Stimulated activated CD4-positive, alpha-beta T cell treated with anti-CD3 and anti-CD28 coated beads, TNF-alpha, amount 100 ng/mL, for 48 hours (primary cell): Measurements from ENCODE around the gene B3GALT5.
"Not testable (repeated sequence)": the region's sequence is repeated elsewhere in the genome, so short reads cannot be mapped to it uniquely, and the experiment has no call there.

Source experiments
- DNase-seq, 3 donors: peaks; one replicate each; pipeline ENCODE4 v3.0.0-alpha.2; 2020; ENCODE audit warnings: low read depth in 3 of 3

B3GALT5 gene, protein sequence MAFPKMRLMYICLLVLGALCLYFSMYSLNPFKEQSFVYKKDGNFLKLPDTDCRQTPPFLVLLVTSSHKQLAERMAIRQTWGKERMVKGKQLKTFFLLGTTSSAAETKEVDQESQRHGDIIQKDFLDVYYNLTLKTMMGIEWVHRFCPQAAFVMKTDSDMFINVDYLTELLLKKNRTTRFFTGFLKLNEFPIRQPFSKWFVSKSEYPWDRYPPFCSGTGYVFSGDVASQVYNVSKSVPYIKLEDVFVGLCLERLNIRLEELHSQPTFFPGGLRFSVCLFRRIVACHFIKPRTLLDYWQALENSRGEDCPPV

DNA sequence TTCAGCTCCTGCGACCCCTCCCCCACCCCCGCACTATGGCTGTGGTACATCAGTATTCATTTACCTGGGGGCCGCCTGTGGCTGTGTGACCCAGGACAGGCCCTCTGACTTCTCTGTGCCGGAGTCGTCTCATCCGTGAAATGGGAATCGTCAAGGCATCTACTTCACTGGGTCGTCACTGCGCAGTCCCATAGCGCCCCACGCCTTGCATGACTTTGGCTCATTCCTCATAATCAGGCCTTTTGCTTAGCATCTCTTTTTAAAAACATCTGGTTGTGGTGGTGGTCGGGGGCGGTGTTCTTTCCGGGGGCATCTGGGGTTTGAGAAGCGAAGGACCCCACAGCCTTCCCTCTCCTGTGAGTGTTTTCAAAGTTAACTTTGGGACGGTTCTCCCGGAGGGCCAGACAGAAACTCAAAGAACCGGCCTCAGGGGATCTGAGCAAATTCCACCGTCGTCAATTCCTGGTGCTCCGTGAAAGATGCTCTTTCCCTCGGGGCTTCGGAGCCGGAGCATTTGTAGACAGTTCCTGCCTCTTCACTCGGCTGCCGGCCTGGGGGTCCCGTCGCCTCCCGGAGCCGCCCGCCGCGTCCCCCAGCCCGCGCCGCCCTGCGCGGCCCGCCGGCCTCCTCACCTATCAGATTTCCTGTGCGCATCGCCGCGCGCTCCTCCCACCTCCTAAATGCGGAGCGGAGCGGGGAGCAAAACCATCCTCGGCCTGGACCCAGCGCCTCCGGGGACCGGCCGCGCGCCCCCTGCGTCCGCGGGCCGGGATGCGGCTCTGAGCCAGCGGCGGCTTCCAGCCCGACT is at the start of gene B3GALT5:
B3GALT5 (plus strand) TSS at position 708 of the 808 bp plus-strand sequence. CDS start 47,620 bp downstream, outside the sequence.
- DNase-seq, result no peak

DNA sequence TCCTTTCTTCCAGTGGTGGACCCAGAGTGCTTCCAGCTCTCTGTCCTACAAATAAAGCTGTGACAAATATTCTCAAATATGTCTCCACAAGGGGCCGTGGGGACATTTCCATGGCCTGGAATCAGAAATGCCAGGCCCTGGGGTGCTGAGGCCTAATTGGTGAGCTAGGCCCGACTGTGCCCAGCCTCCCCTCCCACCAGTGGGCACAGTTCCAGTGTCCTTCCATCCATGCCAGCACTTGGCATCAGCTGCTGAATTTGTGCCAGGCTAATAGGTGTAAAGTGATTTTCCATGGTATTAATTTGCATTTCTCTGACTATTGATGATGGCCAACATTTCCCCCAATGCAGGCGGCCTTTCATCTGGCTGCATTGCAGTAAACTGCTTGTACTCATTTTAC is 48.5 kb upstream of the B3GALT5 start:
- no peak for DNase-seq

DNA sequence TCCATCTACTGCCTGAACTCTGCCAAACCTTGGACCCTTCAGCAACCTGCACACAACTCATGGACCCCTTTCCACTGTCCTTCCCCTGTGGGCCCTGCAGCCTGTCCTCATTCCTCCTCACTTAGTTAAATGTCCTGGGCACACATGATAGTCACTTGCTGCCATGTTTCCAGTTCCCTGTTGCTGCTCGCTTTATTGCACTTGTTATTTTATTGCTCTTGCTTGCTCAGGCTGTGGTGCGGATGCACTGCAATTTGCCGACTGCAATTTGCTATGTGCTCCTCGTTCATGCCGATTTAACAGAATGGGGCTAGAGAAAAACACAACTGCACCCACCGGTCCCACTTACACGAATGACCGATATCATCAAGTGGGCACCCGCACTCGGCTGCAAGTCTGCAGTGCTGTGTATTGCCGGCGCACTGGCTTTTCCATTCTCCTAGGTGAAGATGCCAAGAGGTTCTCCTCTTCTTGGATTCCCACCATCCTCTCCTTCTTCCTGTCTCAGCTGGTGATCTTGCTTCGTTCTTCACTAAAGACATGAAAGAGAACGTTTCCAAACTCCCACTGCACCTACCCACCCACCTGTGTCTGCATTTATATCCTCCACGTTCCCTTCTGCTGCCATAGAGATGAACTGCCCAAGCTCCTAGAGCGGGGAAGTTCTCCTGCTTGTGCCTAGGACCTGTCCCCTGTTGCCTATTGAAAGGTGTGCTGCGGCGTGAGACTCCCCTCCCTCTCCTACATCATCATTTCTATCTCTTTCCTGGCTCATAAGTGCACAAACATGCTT is 45.4 kb upstream of the B3GALT5 start:
- DNase-seq, result no peak

- no peak for DNase-seq
These were observed 44.4 kb upstream of the B3GALT5 start for GRCh38 chr21:39568361-39568760.

GRCh38 chr21:39575775-39576174 is 37.0 kb upstream of the B3GALT5 start:
- DNase-seq, result no peak

DNA sequence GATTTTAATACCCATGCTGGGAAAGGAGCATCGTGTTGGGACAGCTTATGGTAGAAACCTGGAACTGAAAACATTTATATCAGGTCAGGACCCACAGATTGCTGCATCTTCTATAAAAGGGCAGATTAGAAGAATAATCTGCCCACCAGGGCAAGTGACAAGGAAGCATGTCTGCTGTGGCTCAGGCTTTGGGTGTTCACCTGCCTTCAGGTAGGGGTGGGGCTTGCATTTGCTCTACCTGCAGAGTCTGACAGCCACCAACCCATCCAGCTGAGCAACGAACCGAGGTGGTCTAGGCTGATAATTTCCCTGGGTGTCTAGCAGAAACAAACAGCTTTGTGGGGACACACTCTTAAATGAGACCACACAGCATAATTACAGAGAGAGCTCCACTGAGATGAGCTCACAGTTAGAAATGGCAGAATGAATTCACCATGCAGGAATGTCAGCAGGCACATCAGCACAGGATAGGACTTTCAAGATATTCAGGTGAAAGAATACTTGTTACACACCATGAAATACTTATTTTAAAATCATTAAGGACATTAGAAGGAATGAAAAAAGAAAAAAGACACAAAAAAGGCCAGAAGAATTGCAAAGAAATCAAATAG is 36.1 kb upstream of the B3GALT5 start:
- DNase-seq, result no peak

GRCh38 chr21:39579734-39580332 is 32.9 kb upstream of the B3GALT5 start:
- no peak for DNase-seq

DNA sequence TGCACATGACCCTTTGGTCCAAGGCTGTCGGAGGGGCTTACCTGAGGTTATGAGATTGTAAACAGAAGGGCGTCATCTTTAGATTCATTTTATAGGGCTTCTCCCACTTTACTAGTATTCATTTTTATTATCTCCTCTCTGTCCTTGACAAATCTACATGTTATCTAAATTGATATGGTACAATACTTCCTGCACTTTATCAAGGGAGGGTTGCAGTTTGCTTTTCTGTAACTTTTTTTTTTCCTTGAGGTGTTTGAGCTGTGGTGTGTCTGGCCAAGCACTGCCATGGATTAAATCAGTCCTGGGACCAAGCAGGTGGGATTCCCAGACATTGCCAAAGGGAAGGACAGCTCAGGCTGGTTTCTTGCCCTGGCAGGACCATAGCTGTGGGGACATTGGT is 32.0 kb upstream of the B3GALT5 start:
- DNase-seq, result no peak

- DNase-seq, result no peak
These were observed 31.3 kb upstream of the B3GALT5 start for GRCh38 chr21:39581414-39581813.

- DNase-seq, result no peak
These were observed 30.0 kb upstream of the B3GALT5 start for GRCh38 chr21:39582749-39583148.

- DNase-seq, result not testable (repeated sequence)
These were observed 29.2 kb upstream of the B3GALT5 start for GRCh38 chr21:39583586-39583985.

DNA sequence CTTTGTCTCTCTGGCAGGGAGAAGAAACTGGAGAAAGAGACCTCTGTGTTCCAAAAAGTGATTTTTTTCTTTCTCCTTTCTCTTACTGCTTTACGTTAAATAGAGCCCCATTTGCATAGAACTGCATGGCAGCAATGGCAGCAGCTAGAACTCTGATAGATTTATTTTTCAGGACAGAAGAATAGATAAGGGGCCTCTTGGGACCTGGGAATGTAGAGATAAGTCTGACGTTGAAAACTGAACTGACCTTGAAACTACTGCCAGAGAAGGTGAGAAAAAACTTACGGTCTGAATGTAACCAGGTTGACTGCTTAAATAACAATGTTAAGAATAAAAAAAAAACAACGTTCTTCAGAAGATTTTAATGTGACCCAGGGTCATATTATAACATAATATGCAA is 25.4 kb upstream of the B3GALT5 start:
- DNase-seq, result no peak

DNA sequence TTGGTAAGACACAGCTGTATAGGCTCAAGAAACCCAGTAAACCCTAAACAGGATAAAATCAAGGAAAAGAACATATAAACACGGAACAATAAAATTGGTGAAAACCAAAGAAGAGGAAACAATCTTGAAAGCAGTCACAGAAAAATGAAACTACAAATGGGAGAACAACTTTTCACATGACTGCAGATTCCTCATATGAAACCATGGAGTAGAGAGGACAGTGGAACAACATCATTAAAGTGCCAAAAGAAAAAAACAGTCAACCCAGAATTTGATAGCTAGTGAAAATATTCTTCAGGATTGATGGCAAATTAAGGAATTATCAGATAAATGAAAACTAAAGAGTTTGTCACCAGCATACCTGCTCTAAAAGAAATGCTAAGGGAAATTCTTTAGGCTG is 23.9 kb upstream of the B3GALT5 start:
- DNase-seq, result no peak

DNA sequence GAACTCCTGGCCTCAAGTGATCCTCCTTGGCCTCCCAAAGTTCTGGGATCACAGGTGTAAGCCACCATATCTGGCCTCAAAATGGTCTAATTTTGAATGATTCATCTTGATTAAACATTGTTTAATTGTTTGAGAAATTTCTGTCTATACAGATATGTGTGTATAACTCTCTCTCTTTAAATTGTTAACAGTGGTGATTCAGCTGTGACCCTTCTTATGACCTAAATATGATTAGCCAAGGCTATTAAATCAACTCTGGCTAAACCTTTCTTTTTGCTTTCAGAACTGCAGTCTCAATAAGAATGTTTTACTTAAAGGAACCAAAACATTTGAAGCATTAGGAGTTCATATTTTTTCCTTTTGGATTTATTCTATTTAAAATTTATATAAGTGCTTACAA is 19.2 kb upstream of the B3GALT5 start:
- no peak for DNase-seq

GRCh38 chr21:39595465-39595864 is 17.3 kb upstream of the B3GALT5 start:
- no peak for DNase-seq

GRCh38 chr21:39597595-39597994 is 15.1 kb upstream of the B3GALT5 start:
- no peak for DNase-seq

GRCh38 chr21:39599191-39599970 is 13.4 kb upstream of the B3GALT5 start:
- no peak for DNase-seq

DNA sequence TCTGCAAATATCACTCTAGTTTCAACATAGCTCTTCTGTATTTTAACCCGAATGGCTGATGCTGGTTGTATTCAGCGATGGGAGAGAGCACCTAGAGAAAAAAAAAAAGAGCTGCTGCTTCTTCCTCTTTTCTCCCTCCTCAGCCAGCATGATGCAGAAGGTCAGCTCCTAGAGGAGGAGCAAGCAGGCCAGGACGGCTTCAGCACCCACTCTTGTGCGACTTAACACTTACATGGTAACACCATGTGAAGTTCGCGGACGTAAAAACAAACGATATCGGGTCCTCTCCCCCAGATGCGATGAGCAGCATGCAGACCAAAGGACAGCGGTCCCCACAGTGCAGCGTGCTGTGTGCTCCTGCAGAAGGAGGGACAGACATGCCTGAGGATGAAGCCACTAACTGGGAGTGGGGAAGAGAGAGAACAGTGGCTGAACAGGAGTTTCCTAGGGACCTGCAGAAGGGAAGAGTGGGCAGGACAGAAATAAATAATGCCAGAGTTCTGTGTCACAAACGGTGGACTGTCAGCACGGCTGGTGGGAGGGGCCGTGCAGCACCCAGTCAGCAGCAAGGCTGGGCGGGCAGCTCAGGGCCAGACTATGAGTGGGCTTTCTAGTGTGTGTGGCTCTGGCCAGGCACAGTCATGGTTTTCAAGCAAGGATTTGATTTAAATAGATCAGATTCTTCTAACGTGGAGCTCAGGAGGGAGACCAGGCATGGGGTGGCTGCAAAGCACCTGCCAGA is 11.4 kb upstream of the B3GALT5 start:
- DNase-seq, result no peak

DNA sequence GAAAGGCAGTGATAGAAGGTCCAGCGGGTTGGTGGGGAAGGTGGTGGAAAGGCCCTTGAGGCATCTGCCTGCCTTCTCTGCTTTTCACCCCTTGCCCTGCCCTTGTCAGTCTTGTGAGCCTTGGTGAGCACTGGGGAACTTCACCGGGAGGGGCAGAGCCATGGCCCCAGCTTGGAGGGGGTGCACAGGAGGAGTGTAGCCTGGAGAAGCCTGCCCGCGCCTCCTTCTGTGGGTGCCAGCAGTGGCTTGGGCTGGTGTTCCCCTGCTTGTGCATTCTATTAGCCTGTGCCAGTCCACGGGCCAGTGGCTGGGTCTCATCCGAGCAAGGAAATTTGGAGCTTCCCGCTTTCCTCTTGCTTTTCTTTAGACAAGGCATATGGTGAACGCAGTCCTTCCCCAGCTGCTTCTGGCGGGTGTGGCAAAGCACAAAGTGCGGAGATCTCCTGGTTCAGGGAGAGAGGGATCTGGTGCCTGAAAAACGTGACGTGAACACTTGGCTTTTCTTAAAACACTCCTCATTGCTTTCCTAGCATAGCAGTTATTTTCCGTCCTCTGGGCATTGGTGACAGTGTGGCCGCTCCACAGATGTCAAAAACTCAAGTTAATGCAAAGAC is 10.6 kb upstream of the B3GALT5 start:
- no peak for DNase-seq

- DNase-seq, result no peak
These were observed 9.9 kb upstream of the B3GALT5 start for GRCh38 chr21:39602793-39603192.
